Subcutaneous abdominal adipose tissue (tissue), 5 donors: ENCODE measurements around the gene GNPNAT1.
"Not testable (repeated sequence)": the region's sequence is repeated elsewhere in the genome, so short reads cannot be mapped to it uniquely, and the experiment has no call there.

Experiments
- H3K27ac ChIP-seq: one replicate; pipeline ENCODE4 v1.7.0; 2013; ENCODE audit warnings: low read depth, mild to moderate bottlenecking, inconsistent platforms, low read length, moderate library complexity
- H3K27me3 ChIP-seq, 5 donors: one replicate each; pipeline ENCODE4 v1.7.0; 2013; ENCODE audit warnings: low read length in 5 of 5, inconsistent platforms in 1 of 5; ENCODE audit not compliant: control insufficient read depth in 5 of 5, insufficient read depth in 4 of 5
- H3K36me3 ChIP-seq, 5 donors: one replicate each; pipeline ENCODE4 v1.7.0; 2013; ENCODE audit warnings: low read length in 5 of 5; ENCODE audit not compliant: control insufficient read depth in 5 of 5, insufficient read depth in 5 of 5
- H3K4me1 ChIP-seq, 5 donors: one replicate each; pipeline ENCODE4 v1.7.0; 2013; ENCODE audit warnings: low read length in 5 of 5, mild to moderate bottlenecking in 3 of 5, moderate library complexity in 1 of 5; ENCODE audit not compliant: control insufficient read depth in 5 of 5, insufficient read depth in 5 of 5
- H3K4me3 ChIP-seq, 5 donors: one replicate each; pipeline ENCODE4 v1.7.0; 2013; ENCODE audit warnings: low read length in 5 of 5, low read depth in 1 of 5
- H3K9ac ChIP-seq, 5 donors: one replicate each; pipeline ENCODE4 v1.7.0; 2013; ENCODE audit warnings: low read length in 5 of 5, mild to moderate bottlenecking in 4 of 5, moderate library complexity in 3 of 5
- H3K9me3 ChIP-seq, 5 donors: one replicate each; pipeline ENCODE4 v1.7.0; 2013; ENCODE audit warnings: low read length in 5 of 5; ENCODE audit not compliant: control insufficient read depth in 5 of 5
- donor health status: healthy.
- donor health status: healthy.
- donor health status: healthy.
- donor health status: healthy.
- donor health status: healthy.

GNPNAT1 gene

DNA sequence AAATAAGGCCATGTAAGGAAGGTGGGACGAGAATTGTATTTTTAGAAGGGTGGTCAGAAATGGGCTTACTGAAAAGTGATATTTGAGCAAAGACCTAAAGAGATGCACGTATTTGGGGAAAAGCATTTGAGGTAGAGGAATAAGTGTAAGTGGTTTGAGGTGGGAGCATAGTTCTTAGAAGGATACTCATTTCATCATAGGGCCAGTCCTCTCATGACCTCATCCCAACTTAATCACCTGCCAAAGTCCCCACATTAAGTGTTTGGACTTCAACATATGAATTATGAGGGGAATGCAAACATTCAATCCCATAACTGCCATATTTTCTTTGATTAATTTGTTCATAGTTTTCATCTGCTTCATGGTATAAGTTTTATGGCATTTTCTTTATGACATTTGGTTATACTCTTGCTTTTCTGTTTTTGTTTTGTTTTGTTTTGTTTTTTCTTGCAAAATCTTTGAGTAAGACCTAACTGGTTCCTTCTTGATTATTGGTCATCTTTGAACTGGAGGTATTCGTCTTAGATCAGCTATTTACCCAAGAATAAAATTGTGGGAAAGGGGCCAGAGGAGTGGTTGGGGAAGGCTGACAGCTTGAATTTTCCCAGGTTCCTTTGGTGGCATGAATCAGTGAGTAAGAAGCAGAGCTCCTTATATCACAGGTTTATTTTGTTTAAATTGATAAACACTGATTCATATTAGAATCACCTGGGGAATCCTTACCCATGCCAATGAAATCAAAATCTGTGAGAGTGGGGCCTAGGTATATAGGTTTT is 24.2 kb downstream of the GNPNAT1 start:
- H3K27ac ChIP-seq: no peak overlapping the region
- no peaks in the 10 kb centered on the region for H3K4me1 ChIP-seq
- no peaks in the 10 kb centered on the region for H3K9me3 ChIP-seq
- H3K9ac ChIP-seq: no peak overlapping the region
- no peaks in the 10 kb centered on the region for H3K27me3 ChIP-seq
- peaks cover 24 to 41% (median 35%) of the 10 kb centered on the region in 5 donors for H3K36me3 ChIP-seq
- H3K4me3 ChIP-seq: no peak overlapping the region

- H3K36me3 ChIP-seq: peaks cover 19 to 27% (median 22%) of the 10 kb centered on the region in 5 donors
- not testable (repeated sequence) for H3K4me3 ChIP-seq, H3K9ac ChIP-seq, H3K4me1 ChIP-seq, H3K27ac ChIP-seq, H3K27me3 ChIP-seq, H3K9me3 ChIP-seq
These were observed 28.5 kb downstream of the GNPNAT1 start for GRCh38 chr14:52762923-52763322.

DNA sequence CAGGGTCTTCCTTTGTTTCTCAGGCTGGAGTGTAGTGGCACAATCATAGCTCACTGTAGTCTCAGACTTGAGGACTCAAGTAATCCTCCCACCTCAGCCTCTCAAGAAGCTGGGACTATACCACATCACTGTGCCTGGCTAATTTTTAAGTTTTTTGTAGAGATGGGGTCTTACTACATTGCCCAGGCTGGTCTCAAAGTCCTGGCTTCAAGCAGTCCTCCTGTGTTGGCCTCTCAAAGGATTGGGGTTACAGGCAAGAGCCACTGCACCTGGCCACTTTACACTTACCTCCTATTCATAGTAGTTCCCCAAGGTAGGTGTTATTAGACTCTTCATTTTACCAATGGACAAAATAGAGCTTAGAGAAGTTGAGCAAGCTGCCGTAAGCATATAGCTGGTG is 32.3 kb downstream of the GNPNAT1 start:
- no peak overlapping the region for H3K9ac ChIP-seq
- peaks cover 8 to 17% (median 14%) of the 10 kb centered on the region in 5 donors for H3K36me3 ChIP-seq
- H3K27me3 ChIP-seq: no peaks in the 10 kb centered on the region
- H3K9me3 ChIP-seq: no peaks in the 10 kb centered on the region
- no peaks in the 10 kb centered on the region for H3K4me1 ChIP-seq
- H3K27ac ChIP-seq: no peak overlapping the region
- H3K4me3 ChIP-seq: no peak overlapping the region

DNA sequence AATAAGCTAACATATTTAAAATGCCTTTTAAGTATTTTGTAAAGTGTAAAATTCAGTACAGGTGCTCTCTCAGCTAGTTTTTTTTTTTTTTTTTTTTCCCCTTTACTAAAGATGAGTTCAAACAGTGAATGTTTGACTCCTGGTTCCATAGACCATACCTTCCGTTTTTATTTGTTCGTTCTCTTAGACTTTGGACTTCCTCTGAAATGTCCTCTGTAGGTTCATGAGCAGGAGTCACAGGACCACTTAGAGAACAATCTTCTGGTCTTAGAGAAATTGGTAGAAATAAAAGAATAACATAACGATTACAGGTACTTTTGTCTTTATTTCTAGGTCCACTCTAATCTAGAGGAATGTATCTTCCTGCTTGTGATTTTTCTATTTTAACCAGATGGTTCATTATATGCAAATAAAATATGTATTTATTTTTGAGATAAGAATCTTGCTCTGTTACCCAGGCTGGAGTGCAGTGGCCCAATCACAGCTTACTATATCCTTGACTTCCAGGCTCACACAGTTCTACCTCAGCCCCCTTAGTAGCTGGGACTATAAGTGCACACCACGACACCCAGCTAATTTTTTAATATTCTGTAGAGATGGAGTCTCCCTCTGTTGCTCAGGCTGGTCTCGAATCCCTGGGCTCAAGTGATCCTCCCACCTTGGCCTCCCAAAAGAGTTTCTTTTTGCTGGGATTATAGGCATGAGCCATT is 35.6 kb downstream of the GNPNAT1 start:
- peaks cover 10 to 24% (median 16%) of the 10 kb centered on the region in 5 donors for H3K36me3 ChIP-seq
- no peak overlapping the region for H3K4me3 ChIP-seq
- H3K27ac ChIP-seq: no peak overlapping the region
- no peaks in the 10 kb centered on the region for H3K4me1 ChIP-seq
- no peak overlapping the region for H3K9ac ChIP-seq
- H3K9me3 ChIP-seq: no peaks in the 10 kb centered on the region
- no peaks in the 10 kb centered on the region for H3K27me3 ChIP-seq

DNA sequence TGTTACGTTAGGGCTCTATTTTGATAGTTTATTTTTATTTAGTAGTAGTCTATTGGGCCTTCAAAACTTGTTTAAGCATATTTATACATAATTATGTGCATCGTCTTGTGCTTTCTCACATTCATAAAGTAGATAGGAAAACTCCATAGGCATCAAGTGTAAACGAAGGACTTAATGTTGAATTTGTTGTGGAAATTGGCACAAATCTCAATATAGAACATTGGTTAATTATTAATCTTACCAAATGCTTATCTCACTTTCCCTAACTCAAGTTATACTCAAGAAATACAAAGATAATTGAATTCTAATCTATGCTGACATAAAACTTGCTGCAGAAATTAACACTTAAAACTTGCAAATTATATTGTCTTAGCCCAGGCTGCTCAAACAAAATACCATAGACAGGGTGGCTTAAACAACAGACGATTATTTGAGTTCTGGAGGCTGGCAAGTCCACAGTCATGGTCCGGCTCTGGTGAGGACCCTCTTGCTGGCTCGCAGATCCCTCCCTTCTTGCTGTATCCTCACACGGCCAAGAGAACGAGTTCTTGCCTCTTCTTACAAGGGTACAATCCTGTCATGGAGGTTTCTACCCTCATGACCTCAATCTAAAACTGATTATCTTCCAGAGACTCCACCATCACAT is 42.6 kb downstream of the GNPNAT1 start:
- Histone ChIP-seq H3K9ac (no peak overlapping the region), H3K27ac (no peak overlapping the region), H3K9me3 (no peaks in the 10 kb centered on the region), H3K27me3 (no peaks in the 10 kb centered on the region), H3K4me3 (no peak overlapping the region), H3K36me3 (peaks cover 17 to 39% (median 34%) of the 10 kb centered on the region in 5 donors), H3K4me1 (peaks cover 0 to 2% (median under 1%) of the 10 kb centered on the region in 5 donors)

GRCh38 chr14:52741865-52742264 is 49.5 kb downstream of the GNPNAT1 start:
- Histone ChIP-seq H3K27me3 (no peaks in the 10 kb centered on the region), H3K36me3 (peaks cover 0 to 5% (median 4%) of the 10 kb centered on the region in 5 donors), H3K27ac (peak overlapping the region; percentile 77), H3K4me3 (no peak overlapping the region), H3K4me1 (peaks cover 0 to 15% (median 12%) of the 10 kb centered on the region in 5 donors), H3K9me3 (no peaks in the 10 kb centered on the region), H3K9ac (peak overlapping the region in 1 of 5 donors; percentile 28)

- H3K36me3 ChIP-seq: peaks cover 0 to 5% (median 0%) of the 10 kb centered on the region in 5 donors
- H3K27ac ChIP-seq: no peak overlapping the region
- H3K9me3 ChIP-seq: no peaks in the 10 kb centered on the region
- peaks cover 0 to 21% (median 14%) of the 10 kb centered on the region in 5 donors for H3K4me1 ChIP-seq
- H3K4me3 ChIP-seq: no peak overlapping the region
- H3K27me3 ChIP-seq: no peaks in the 10 kb centered on the region
- no peak overlapping the region for H3K9ac ChIP-seq
These were observed 50.7 kb downstream of the GNPNAT1 start for GRCh38 chr14:52740751-52741150.

DNA sequence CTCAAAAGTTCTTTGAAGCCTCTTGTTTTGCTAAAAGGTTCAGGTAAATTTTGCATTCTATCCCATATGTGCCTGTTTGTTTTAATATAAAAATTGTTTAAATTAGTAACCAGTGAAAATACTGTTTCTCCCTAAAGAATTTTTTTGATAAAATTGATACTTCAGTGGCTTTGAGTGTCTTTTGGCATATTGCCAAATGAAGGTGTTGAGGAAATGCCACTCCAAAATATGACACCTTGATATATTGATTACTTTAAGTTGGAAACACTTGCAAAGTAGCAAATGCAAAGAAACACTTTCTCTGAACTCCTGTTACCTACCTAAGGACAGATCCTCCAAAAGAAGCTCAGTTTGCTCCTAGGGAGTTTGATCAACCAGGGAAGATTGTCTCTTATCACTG is 53.0 kb downstream of the GNPNAT1 start:
- Histone ChIP-seq H3K4me3 (no peak overlapping the region), H3K4me1 (peaks cover 0 to 17% (median 10%) of the 10 kb centered on the region in 5 donors), H3K27me3 (no peaks in the 10 kb centered on the region), H3K9me3 (no peaks in the 10 kb centered on the region), H3K36me3 (peaks cover 0 to 7% (median under 1%) of the 10 kb centered on the region in 5 donors), H3K9ac (no peak overlapping the region), H3K27ac (no peak overlapping the region)

DNA sequence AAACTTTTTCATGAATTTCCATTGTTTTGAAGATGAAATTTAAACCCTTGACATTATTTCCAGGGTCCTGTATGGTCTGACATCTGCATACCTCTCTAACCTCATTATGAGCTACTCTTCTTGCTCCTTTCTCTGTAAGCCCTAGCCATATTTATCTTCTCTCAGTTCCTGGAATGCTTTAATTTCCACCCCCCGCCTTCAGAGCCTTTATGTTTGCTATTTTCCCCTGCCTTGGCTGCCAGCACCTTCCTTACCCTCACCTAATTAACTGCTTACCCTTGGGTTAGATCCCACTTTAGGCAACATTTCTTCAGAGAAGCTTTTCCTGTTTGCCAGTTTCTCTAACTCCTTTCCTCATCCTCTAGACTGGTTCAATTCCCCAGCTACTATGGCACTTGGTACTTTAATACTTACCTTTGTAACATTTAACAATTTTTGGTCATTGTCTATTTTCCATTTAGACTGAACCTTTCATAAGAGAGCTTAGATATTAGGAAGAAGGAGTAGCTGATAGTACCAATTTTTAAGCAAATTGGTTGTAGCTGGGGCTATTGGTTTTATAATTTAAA is 55.4 kb downstream of the GNPNAT1 start:
- peaks cover 0 to 10% (median 4%) of the 10 kb centered on the region in 5 donors for H3K36me3 ChIP-seq
- H3K27ac ChIP-seq: no peak overlapping the region
- no peaks in the 10 kb centered on the region for H3K27me3 ChIP-seq
- no peak overlapping the region for H3K9ac ChIP-seq
- H3K9me3 ChIP-seq: no peaks in the 10 kb centered on the region
- no peak overlapping the region for H3K4me3 ChIP-seq
- H3K4me1 ChIP-seq: peaks cover 0 to 12% (median 10%) of the 10 kb centered on the region in 5 donors
